Caco-2 (cell line): Measurements from ENCODE around the gene THAP4. TPM values are rescaled to one million over a fixed set of nuclear protein-coding genes. Genes with fewer than 3 reads are reported as not detected.

ENCODE experiments used
- BruUV-seq: library from RNA; stranded (reverse); fragments of 400-500 nt; replicated peaks from 2 replicates; lab custom pipeline; 2021; lab: Mats Ljungman, UMichigan
- CTCF ChIA-PET: fragments of 300-600 bp; sonication (Branson Sonifier 250); formaldehyde crosslinking; loops from one replicate; lab custom pipeline; 2022; ENCODE audit warnings: antibody characterized with exemption; lab: Charles Lee
- POLR2A ChIA-PET: fragments of 300-600 bp; sonication (Branson Sonifier 250); formaldehyde crosslinking; loops from one replicate; lab custom pipeline; 2022; ENCODE audit warnings: antibody characterized with exemption; lab: Charles Lee
- DNase-seq, 2 experiments: peaks; one replicate each; pipeline versions ENCODE4 v3.0.0 to v3.0.0-alpha.2; 2020 to 2022
- H3K27me3 ChIP-seq: replicated peaks from 2 replicates; pipeline ENCODE4 v1.6.0; 2011; ENCODE audit warnings: low read length; ENCODE audit not compliant: control insufficient read depth, insufficient read depth
- H3K36me3 ChIP-seq: 2 replicates; pipeline ENCODE4 v1.5.1; 2011; ENCODE audit warnings: low read length; ENCODE audit not compliant: control insufficient read depth, insufficient read depth
- H3K4me1 ChIP-seq: fragments of 250-450 bp; sonication (Bioruptor Pico); 2 replicates; pipeline ENCODE4 v1.5.1; 2020; ENCODE audit warnings: mild to moderate bottlenecking
- H3K4me3 ChIP-seq: 2 replicates; pipeline ENCODE4 v1.5.1; 2011; ENCODE audit warnings: low read depth, mild to moderate bottlenecking, control low read depth, low read length
- H3K9me3 ChIP-seq: fragments of 250-450 bp; sonication (Bioruptor Pico); 2 replicates; pipeline ENCODE4 v1.5.1; 2020; ENCODE audit warnings: mild to moderate bottlenecking, moderate library complexity
- H3K27ac Mint-ChIP-seq: one replicate; pipeline ENCODE4 v1.8.0; 2022; ENCODE audit warnings: mixed read lengths; ENCODE audit not compliant: unreplicated experiment
- H3K27me3 Mint-ChIP-seq: one replicate; pipeline ENCODE4 v1.8.0; 2022; ENCODE audit warnings: mixed read lengths; ENCODE audit not compliant: insufficient read depth, unreplicated experiment
- H3K36me3 Mint-ChIP-seq: one replicate; pipeline ENCODE4 v1.8.0; 2022; ENCODE audit warnings: mild to moderate bottlenecking, mixed read lengths; ENCODE audit not compliant: insufficient read depth, unreplicated experiment
- H3K4me1 Mint-ChIP-seq: one replicate; pipeline ENCODE4 v1.8.0; 2022; ENCODE audit warnings: low read depth, mixed read lengths; ENCODE audit not compliant: unreplicated experiment
- H3K4me3 Mint-ChIP-seq: one replicate; pipeline ENCODE4 v1.8.0; 2022; ENCODE audit warnings: mild to moderate bottlenecking, moderate library complexity, mixed read lengths; ENCODE audit not compliant: unreplicated experiment
- H3K9me3 Mint-ChIP-seq: one replicate; pipeline ENCODE4 v1.8.0; 2022; ENCODE audit warnings: mixed read lengths; ENCODE audit not compliant: unreplicated experiment
- intact Hi-C: fragments of 100-400 bp; cut with micrococcal nuclease; formaldehyde crosslinking; loops from one replicate; pipeline ENCODE4 v1.10.0; 2022; ENCODE audit not compliant: unreplicated experiment
- total RNA-seq: library from RNA; stranded (reverse); gene quantifications from 2 replicates; pipeline ENCODE4 v1.2.3, GENCODE V29; 2022
- TF ChIP-seq, protein P1 (sequence below), 2 experiments: fragments of 200-600 bp in 1 of 2; IDR thresholded peaks; 1 replicate in 1 of 2; 2 replicates in 1 of 2; pipeline versions ENCODE4 v1.5.1 to v1.8.0; 2011 to 2022; ENCODE audit warnings: antibody characterized with exemption in 1 of 2, control low read depth in 1 of 2, inconsistent platforms in 1 of 2, low read depth in 1 of 2, low read length in 1 of 2, mild to moderate bottlenecking in 1 of 2, moderate library complexity in 1 of 2; ENCODE audit not compliant: insufficient read depth in 1 of 2, severe bottlenecking in 1 of 2, unreplicated experiment in 1 of 2

Gene THAP4
- total RNA-seq, 1 experiment from 2014 or later, result 37.2 TPM

DNA sequence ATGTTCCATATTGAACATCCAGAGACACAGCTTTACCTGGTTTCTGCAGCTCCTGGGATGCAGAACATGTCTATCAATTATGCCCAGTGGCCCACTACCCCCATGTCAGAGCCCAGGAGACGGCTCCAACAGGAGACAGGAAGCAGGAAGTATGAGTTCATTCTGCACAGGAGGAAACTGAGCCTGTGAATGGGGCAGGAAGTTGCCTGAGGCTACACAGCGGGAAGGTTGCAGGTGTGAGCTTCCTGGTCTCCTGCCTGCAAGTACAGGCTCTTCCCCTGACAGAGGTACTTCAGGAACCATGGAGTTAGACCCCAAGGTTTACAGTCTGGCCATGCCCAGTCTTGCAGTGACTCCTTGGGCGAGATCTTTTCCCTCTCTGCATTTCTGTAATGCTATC is 81.2 kb downstream of the THAP4 start:
- CTCF ChIA-PET, result no interaction called here
- H3K36me3 Mint-ChIP-seq, result no peaks in the 10 kb centered on the region
- Histone ChIP-seq H3K4me1 (no peaks in the 10 kb centered on the region), H3K4me3 (no peak overlapping the region), H3K27me3 (no peaks in the 10 kb centered on the region), H3K9me3 (no peaks in the 10 kb centered on the region), H3K36me3 (no peaks in the 10 kb centered on the region)
- H3K4me3 Mint-ChIP-seq, result no peak overlapping the region
- POLR2A ChIA-PET, result no interaction called here
- DNase-seq, result no peak
- BruUV-seq, result no TSS peak
- intact Hi-C loops, result no loop called here
- H3K4me1 Mint-ChIP-seq, result no peaks in the 10 kb centered on the region
- H3K9me3 Mint-ChIP-seq, result no peaks in the 10 kb centered on the region
- H3K27me3 Mint-ChIP-seq, result no peaks in the 10 kb centered on the region
- TF ChIP-seq, protein P1, sequence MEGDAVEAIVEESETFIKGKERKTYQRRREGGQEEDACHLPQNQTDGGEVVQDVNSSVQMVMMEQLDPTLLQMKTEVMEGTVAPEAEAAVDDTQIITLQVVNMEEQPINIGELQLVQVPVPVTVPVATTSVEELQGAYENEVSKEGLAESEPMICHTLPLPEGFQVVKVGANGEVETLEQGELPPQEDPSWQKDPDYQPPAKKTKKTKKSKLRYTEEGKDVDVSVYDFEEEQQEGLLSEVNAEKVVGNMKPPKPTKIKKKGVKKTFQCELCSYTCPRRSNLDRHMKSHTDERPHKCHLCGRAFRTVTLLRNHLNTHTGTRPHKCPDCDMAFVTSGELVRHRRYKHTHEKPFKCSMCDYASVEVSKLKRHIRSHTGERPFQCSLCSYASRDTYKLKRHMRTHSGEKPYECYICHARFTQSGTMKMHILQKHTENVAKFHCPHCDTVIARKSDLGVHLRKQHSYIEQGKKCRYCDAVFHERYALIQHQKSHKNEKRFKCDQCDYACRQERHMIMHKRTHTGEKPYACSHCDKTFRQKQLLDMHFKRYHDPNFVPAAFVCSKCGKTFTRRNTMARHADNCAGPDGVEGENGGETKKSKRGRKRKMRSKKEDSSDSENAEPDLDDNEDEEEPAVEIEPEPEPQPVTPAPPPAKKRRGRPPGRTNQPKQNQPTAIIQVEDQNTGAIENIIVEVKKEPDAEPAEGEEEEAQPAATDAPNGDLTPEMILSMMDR (IDR thresholded peaks at IDR 0.05; ENCODE audit: insufficient read depth in 1 of 2, low read depth in 1 of 2, low read length in 1 of 2, severe bottlenecking in 1 of 2, unreplicated experiment in 1 of 2), result no peak
- H3K27ac Mint-ChIP-seq, result no peak overlapping the region

DNA sequence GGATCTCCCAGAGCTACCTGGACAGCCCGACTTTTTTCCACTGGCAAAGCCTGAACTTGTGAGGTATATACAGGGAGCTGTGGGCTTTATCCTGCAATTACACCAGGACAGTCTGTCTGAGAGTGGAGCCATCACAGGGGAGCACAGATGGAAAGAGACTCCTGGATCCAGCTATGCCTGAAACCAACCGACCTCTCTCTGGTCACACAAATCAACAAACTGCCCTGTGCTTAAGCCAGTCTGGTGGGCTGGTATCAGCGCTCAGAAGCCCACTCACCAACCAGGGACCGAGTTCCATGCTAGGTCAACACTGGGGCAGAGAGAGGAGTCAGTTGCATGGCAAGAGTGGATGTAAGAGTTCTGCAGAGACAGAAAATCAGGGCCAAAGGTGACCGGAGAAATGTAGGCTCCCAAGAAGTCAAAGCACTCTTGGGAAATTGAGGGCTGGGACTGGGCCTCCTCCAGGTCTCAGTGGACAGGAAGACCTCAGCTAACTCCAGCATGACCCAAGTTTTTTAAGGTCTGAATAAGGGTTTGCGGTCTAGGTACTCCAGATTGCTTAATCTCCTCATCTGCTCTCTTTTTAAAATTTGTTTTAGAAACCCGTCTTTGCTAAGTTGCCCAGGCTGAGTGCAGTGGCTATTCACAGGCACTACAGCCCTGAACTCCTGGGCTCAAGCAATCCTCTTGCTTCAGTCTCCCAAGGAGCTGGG is 82.2 kb downstream of the THAP4 start:
- no peaks in the 10 kb centered on the region for H3K4me1 ChIP-seq
- ChIA-PET CTCF (no interaction called here), POLR2A (no interaction called here)
- no peak overlapping the region for H3K4me3 ChIP-seq
- no peak for DNase-seq
- Mint-ChIP-seq H3K27ac (no peak overlapping the region), H3K36me3 (no peaks in the 10 kb centered on the region), H3K4me1 (no peaks in the 10 kb centered on the region), H3K9me3 (no peaks in the 10 kb centered on the region), H3K4me3 (no peak overlapping the region), H3K27me3 (no peaks in the 10 kb centered on the region)
- H3K9me3 ChIP-seq, result no peaks in the 10 kb centered on the region
- intact Hi-C loops, result no loop called here
- no peaks in the 10 kb centered on the region for H3K36me3 ChIP-seq
- no TSS peak for BruUV-seq
- H3K27me3 ChIP-seq, result no peaks in the 10 kb centered on the region
- TF ChIP-seq, protein P1 (IDR thresholded peaks at IDR 0.05; ENCODE audit: insufficient read depth in 1 of 2, low read depth in 1 of 2, low read length in 1 of 2, severe bottlenecking in 1 of 2, unreplicated experiment in 1 of 2), result no peak

DNA sequence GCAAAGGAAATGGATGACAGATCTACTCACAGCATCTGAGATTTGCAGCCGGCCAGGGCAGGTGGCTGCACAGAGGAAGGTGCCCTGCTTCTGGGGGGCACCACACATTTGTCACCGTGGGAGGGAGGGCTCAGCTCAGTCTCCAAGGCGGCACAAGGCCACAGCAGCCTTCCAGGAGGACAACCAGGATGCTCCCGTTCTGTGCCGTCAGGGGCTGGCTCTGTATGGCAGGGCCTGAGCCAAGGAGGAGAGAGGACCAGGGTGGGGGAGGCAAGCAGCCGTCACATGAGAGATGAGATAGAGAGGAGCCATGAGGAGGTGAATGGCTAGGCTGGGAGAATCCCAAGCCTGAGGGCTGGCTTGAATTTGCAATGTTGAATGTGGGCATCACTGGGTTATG is 83.0 kb downstream of the THAP4 start:
- Histone ChIP-seq H3K4me1 (no peaks in the 10 kb centered on the region), H3K4me3 (no peak overlapping the region), H3K9me3 (no peaks in the 10 kb centered on the region), H3K27me3 (no peaks in the 10 kb centered on the region), H3K36me3 (no peaks in the 10 kb centered on the region)
- TF ChIP-seq, protein P1 (IDR thresholded peaks at IDR 0.05; ENCODE audit: insufficient read depth in 1 of 2, low read depth in 1 of 2, low read length in 1 of 2, severe bottlenecking in 1 of 2, unreplicated experiment in 1 of 2), result no peak
- Mint-ChIP-seq H3K27ac (no peak overlapping the region), H3K9me3 (no peaks in the 10 kb centered on the region), H3K36me3 (no peaks in the 10 kb centered on the region), H3K4me1 (no peaks in the 10 kb centered on the region), H3K27me3 (no peaks in the 10 kb centered on the region), H3K4me3 (no peak overlapping the region)
- ChIA-PET POLR2A (no interaction called here), CTCF (no interaction called here)
- intact Hi-C loops, result no loop called here
- DNase-seq, result no peak
- BruUV-seq, result no TSS peak
